DND-41 (cell line): ENCODE data around the gene SLC4A2.

Source experiments
- ATAC-seq: fragments of 200-7000 bp; cut with Tn5 transposase; 3 replicates; pipeline ENCODE4 v1.9.1; 2021; ENCODE audit warnings: low read depth; ENCODE audit not compliant: insufficient read depth
- DNase-seq: peaks from one replicate; pipeline ENCODE4 v3.0.0-alpha.2; 2020
- H2AFZ ChIP-seq: 2 replicates; pipeline ENCODE4 v1.6.0; 2012; ENCODE audit warnings: low read depth, low read length
- H3K27ac ChIP-seq: 2 replicates; pipeline ENCODE4 v1.5.1; 2012; ENCODE audit warnings: low read length, inconsistent platforms
- H3K27me3 ChIP-seq: fragments of 200-600 bp; sonication (generic); 2 replicates; pipeline ENCODE4 v1.6.0; 2012; ENCODE audit warnings: low read length, mild to moderate bottlenecking, inconsistent platforms; ENCODE audit not compliant: insufficient read depth, poor library complexity
- H3K36me3 ChIP-seq: 2 replicates; pipeline ENCODE4 v1.5.1; 2012; ENCODE audit warnings: low read length, inconsistent platforms; ENCODE audit not compliant: insufficient read depth
- H3K4me1 ChIP-seq: 2 replicates; pipeline ENCODE4 v1.5.1; 2012; ENCODE audit warnings: mild to moderate bottlenecking, low read length; ENCODE audit not compliant: insufficient read depth
- H3K4me2 ChIP-seq: 2 replicates; pipeline ENCODE4 v1.6.0; 2012; ENCODE audit warnings: mild to moderate bottlenecking, moderate library complexity, low read length, inconsistent platforms; ENCODE audit not compliant: insufficient read depth
- H3K4me3 ChIP-seq, 2 experiments: fragments of 200-600 bp in 1 of 2; shearing (Covaris generic) in 1 of 2; 2 replicates each; pipeline ENCODE4 v1.5.1; 2012 to 2016; ENCODE audit warnings: inconsistent platforms in 2 of 2, low read length in 2 of 2, mild to moderate bottlenecking in 2 of 2, low read depth in 1 of 2, moderate library complexity in 1 of 2
- H3K79me2 ChIP-seq: 2 replicates; pipeline ENCODE4 v1.6.0; 2012; ENCODE audit warnings: low read length, inconsistent platforms; ENCODE audit not compliant: insufficient read depth
- H3K9ac ChIP-seq: 2 replicates; pipeline ENCODE4 v1.6.0; 2012; ENCODE audit warnings: low read depth, mild to moderate bottlenecking, inconsistent platforms, low read length, moderate library complexity
- H3K9me3 ChIP-seq: 2 replicates; pipeline ENCODE4 v1.5.1; 2012; ENCODE audit warnings: low read length, moderate library complexity, mild to moderate bottlenecking, inconsistent platforms; ENCODE audit not compliant: insufficient read depth, severe bottlenecking
- H4K20me1 ChIP-seq: 2 replicates; pipeline ENCODE4 v1.6.0; 2012; ENCODE audit warnings: low read length; ENCODE audit not compliant: insufficient read depth
- CTCF ChIP-seq: IDR thresholded peaks from 2 replicates; pipeline ENCODE4 v1.5.1; 2012; ENCODE audit warnings: borderline replicate concordance, low read length, moderate library complexity, mild to moderate bottlenecking; ENCODE audit not compliant: poor library complexity, severe bottlenecking; ENCODE audit errors: extremely low read depth
- EZH2 ChIP-seq: IDR thresholded peaks from 3 replicates; pipeline ENCODE4 v1.6.1; 2012; ENCODE audit warnings: borderline replicate concordance, low read depth, mild to moderate bottlenecking, moderate library complexity, low read length, inconsistent platforms; ENCODE audit not compliant: severe bottlenecking

SLC4A2 gene

DNA sequence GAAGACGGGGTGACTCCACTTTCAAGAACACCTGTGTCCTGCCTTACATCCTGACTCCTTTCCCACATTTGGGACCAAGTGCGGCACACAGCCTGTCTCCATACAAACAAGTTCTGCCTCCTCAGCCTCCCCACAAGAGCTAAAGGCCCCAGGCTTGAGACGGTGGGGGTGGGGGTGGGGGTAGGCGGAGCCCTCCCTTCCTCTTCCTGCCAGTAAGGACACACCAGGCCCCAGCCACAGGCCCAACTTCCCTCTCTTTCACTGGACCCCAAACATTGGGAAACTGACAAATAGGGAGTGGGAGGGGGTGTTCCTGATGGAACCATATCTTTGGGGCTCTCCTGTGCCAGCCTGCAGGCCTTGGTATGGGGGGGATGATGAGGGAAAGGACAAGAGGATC lies 6.3 kb upstream of the SLC4A2 start:
- H3K9me3 ChIP-seq: no peaks in the 10 kb centered on the region
- H2AFZ ChIP-seq: no peak overlapping the region
- ATAC-seq (no peak), DNase-seq (no peak)
- peaks cover 32% of the 10 kb centered on the region for H4K20me1 ChIP-seq
- H3K27ac ChIP-seq: no peak overlapping the region
- peaks cover 4% of the 10 kb centered on the region; the same call in 1 of the 2 replicates for H3K36me3 ChIP-seq
- no peak overlapping the region for H3K9ac ChIP-seq
- peaks cover 35% of the 10 kb centered on the region for H3K4me1 ChIP-seq
- TF ChIP-seq CTCF: no peak
- no peak for TF ChIP-seq EZH2
- no peak overlapping the region for H3K4me2 ChIP-seq
- no peaks in the 10 kb centered on the region for H3K27me3 ChIP-seq
- H3K79me2 ChIP-seq: 0 out of 2 replicates have a peak, but pooled peaks cover 9% of the 10 kb centered on the region
- no peak overlapping the region for H3K4me3 ChIP-seq

DNA sequence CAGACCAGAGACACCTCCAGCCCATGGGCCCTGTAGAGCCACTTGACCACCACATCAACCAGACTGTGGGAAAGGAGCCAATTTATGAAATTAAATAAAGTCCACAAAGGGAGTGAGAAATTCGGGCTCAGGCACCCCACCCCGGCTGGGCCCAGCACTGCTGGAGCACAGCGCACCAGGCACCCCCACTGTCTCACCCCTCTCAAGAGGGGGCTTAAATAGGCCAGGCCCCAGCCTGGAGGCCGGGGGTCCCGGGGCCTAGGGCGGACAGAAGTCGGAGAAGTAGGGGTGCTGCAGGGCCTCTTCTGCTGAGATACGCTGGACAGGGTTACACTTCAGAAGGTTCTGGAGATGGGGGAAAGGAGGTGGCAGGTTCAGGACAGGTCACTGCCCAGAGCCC lies 5.6 kb upstream of the SLC4A2 start:
- H3K4me2 ChIP-seq: no peak overlapping the region

DNA sequence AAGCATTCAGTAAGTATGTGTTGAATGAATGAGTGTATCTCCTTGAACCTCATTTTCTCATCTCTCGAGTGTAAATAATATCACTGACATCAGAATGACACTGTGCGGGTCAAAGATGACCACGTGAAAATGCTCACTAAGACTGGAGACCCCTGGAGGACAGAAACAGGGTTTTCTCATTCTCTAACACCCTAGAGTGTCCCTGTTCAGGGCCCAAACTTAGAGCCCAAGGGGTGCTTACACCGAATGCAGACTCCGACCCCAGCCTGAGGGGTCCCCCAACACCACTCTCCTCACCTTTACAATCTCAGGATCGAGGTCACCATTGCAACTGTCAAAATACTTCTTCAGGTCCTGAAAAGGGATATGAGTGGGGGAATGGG lies 3.1 kb upstream of the SLC4A2 start:
- Histone ChIP-seq H3K79me2 (peaks cover 24% of the 10 kb centered on the region), H3K4me2 (peak overlapping the region; percentile 96), H3K36me3 (peaks cover 4% of the 10 kb centered on the region), H4K20me1 (peaks cover 27% of the 10 kb centered on the region), H3K9ac (no peak overlapping the region), H3K4me1 (peaks cover 53% of the 10 kb centered on the region), H3K9me3 (no peaks in the 10 kb centered on the region), H3K4me3 (peak overlapping the region in 1 of 2 experiments; percentile 85; a peak in 1 of 4 replicates), H2AFZ (no peak overlapping the region), H3K27me3 (no peaks in the 10 kb centered on the region), H3K27ac (no peak overlapping the region)
- no peak for TF ChIP-seq EZH2
- TF ChIP-seq CTCF: no peak
- DNase-seq (no peak), ATAC-seq (no peak)

More for the DNA sequence above, 5.6 kb upstream of the SLC4A2 start:
- ATAC-seq (no peak), DNase-seq (no peak)
- no peak overlapping the region for H3K27ac ChIP-seq
- H3K4me3 ChIP-seq: no peak overlapping the region
- peaks cover 9% of the 10 kb centered on the region; the same call in 1 of the 2 replicates for H3K79me2 ChIP-seq
- H4K20me1 ChIP-seq: peaks cover 32% of the 10 kb centered on the region
- peaks cover 41% of the 10 kb centered on the region for H3K4me1 ChIP-seq
- TF ChIP-seq EZH2 (no peak), CTCF (no peak)
- H3K36me3 ChIP-seq: peaks cover 4% of the 10 kb centered on the region; the same call in 1 of the 2 replicates
- no peak overlapping the region for H2AFZ ChIP-seq
- no peaks in the 10 kb centered on the region for H3K9me3 ChIP-seq
- no peak overlapping the region for H3K9ac ChIP-seq
- H3K27me3 ChIP-seq: no peaks in the 10 kb centered on the region
